ENCODE results near the gene SHISA2.
A peak's percentile ranks its signal among the peaks of the same experiment; 100 is the strongest.

SHISA2 gene

DNA sequence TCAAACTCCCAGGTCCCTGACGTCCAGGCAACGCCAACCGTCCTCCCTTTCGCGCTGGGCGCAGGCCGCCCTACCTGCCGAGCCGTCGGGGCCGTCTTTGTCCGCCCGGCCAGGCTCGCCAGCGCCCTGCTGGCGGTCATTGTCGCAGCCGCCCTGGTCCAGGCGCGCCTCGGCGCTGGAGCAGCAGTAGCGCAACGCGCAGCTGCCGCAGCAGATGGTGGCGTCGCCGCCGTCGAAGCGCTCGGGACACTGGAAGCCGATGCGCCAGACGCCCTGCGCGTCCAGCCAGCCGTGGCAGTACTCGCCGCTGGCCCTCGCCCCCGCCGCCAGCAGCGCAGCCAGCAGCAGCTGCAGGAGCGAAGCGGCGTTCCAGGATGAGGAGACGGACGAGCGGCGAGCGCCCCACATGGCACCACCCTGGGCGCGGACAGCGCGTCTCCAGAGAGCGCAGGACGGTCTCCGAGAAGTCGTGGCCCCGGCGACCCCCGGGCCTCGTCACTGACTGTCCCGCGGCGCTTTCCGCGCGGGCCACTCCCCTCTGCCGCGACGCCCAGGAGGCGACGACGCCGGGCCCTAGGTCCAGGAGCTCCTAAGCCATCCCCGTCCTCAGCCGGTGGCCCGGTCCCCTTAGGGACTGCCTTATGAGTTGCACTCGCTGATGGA, 1.1 kb downstream of the SHISA2 start:
- no peaks in the 10 kb centered on the region; the same call in 1 of the 2 replicates for H3K9me3 ChIP-seq
- H3K4me1 ChIP-seq: no peaks in the 10 kb centered on the region
- H3K27me3 ChIP-seq: peaks cover 72% of the 10 kb centered on the region
- no peaks in the 10 kb centered on the region for H3K36me3 ChIP-seq
- H3K4me3 ChIP-seq (ENCODE audit: low read depth, low read length): no peak overlapping the region
- DNase-seq: peak; percentile 18
- no peak for TF ChIP-seq CTCF (IDR thresholded peaks at IDR 0.05; ENCODE audit: low read depth, low read length)

DNA sequence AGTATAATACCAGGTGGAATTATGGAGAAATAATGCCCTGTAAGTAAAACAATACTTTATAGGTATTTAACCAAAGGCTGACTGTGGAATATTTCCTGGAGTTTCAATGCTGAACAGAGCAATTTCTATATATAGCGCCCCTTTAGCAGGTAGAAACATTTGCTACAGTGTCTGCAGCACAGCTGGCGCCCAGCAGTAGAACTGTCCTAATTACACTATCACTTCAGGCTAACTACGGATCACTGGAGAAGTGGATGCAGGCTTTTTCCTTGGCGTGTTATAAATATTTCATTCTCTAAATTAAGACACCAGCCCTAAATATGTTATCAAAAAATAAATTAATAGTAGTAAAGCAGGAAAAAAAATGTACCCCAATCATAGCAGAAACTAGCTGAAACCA, 3.1 kb downstream of the SHISA2 start:
- no peaks in the 10 kb centered on the region for H3K36me3 ChIP-seq
- H3K27me3 ChIP-seq: peaks cover 74% of the 10 kb centered on the region
- TF ChIP-seq CTCF (IDR thresholded peaks at IDR 0.05; ENCODE audit: low read depth, low read length): no peak
- DNase-seq: no peak
- no peak overlapping the region for H3K4me3 ChIP-seq (ENCODE audit: low read depth, low read length)
- H3K9me3 ChIP-seq: no peaks in the 10 kb centered on the region; the same call in 1 of the 2 replicates
- no peaks in the 10 kb centered on the region for H3K4me1 ChIP-seq

- no peak for TF ChIP-seq CTCF (IDR thresholded peaks at IDR 0.05; ENCODE audit: low read depth, low read length)
- Histone ChIP-seq H3K36me3 (no peaks in the 10 kb centered on the region), H3K27me3 (peaks cover 77% of the 10 kb centered on the region), H3K4me3 (ENCODE audit: low read depth, low read length) (no peak overlapping the region), H3K9me3 (no peaks in the 10 kb centered on the region; the same call in 1 of the 2 replicates), H3K4me1 (no peaks in the 10 kb centered on the region)
- DNase-seq: no peak
Observed at GRCh38 chr13:26047040-26047439, 4.8 kb downstream of the SHISA2 start.

- no peaks in the 10 kb centered on the region for H3K36me3 ChIP-seq
- DNase-seq: no peak
- H3K4me1 ChIP-seq: no peaks in the 10 kb centered on the region
- peaks cover 77% of the 10 kb centered on the region for H3K27me3 ChIP-seq
- no peaks in the 10 kb centered on the region; the same call in 1 of the 2 replicates for H3K9me3 ChIP-seq
- H3K4me3 ChIP-seq (ENCODE audit: low read depth, low read length): no peak overlapping the region
- no peak for TF ChIP-seq CTCF (IDR thresholded peaks at IDR 0.05; ENCODE audit: low read depth, low read length)
Observed at GRCh38 chr13:26046639-26047038, 5.2 kb downstream of the SHISA2 start.

DNA sequence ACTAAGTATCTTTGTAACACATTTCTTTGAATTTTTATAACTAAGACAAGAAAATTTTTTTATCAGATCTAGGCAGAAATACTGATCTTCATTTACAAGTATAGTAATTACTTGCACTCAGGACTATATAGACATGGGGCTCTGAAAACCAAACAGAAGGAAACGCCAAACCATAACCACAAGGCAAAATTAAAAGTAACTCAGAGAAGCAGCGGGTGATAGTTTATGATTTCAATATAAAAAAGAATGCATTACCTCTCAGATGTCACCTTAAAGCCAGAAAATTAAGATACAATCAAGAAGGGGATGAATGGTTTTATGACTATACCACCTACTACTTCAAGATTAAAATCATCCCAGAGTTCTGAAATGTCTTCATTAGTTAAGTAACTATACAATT, 6.7 kb downstream of the SHISA2 start:
- H3K36me3 ChIP-seq: no peaks in the 10 kb centered on the region
- H3K9me3 ChIP-seq: no peaks in the 10 kb centered on the region
- no peak overlapping the region for H3K4me3 ChIP-seq (ENCODE audit: low read depth, low read length)
- no peaks in the 10 kb centered on the region for H3K4me1 ChIP-seq
- DNase-seq: no peak
- H3K27me3 ChIP-seq: peaks cover 64% of the 10 kb centered on the region
- no peak for TF ChIP-seq CTCF (IDR thresholded peaks at IDR 0.05; ENCODE audit: low read depth, low read length)

GRCh38 chr13:26042785-26043184, 9.0 kb downstream of the SHISA2 start:
- no peak for DNase-seq
- TF ChIP-seq CTCF (IDR thresholded peaks at IDR 0.05; ENCODE audit: low read depth, low read length): no peak
- H3K4me3 ChIP-seq (ENCODE audit: low read depth, low read length): no peak overlapping the region
- H3K27me3 ChIP-seq: peaks cover 40% of the 10 kb centered on the region
- no peaks in the 10 kb centered on the region for H3K4me1 ChIP-seq
- H3K9me3 ChIP-seq: no peaks in the 10 kb centered on the region
- H3K36me3 ChIP-seq: no peaks in the 10 kb centered on the region

Measured in BE2C (cell line).